Right hindlimb (tissue), 1 donor: ENCODE results near the gene NOP10.

ENCODE experiments used
- DNase-seq: peaks from one replicate; pipeline ENCODE4 v3.0.0-alpha.2; 2018

NOP10 gene

GRCh38 chr15:34330279-34330678, 12.7 kb downstream of the NOP10 start:
- DNase-seq = no peak

DNA sequence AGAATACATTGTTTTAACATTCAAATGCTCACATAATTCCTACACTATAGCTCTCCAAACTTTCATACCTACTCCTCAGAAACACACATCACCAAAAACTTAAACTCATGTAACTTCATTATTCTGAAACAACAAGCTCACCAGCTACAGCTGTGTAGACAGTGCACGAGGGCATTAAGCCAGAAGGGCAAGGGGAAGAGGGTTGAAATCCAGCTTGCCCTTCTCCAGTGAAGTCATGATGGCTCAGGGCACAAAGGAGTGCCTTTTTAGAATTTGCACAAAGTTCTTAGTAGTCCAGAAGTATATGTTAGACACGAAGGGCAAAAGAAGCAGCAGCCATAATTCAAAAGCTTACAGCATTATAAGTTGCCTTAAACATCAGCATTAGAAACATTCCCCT, 13.9 kb downstream of the NOP10 start:
- no peak for DNase-seq

- no peak for DNase-seq
These were observed 15.0 kb downstream of the NOP10 start for GRCh38 chr15:34327906-34328305.

DNA sequence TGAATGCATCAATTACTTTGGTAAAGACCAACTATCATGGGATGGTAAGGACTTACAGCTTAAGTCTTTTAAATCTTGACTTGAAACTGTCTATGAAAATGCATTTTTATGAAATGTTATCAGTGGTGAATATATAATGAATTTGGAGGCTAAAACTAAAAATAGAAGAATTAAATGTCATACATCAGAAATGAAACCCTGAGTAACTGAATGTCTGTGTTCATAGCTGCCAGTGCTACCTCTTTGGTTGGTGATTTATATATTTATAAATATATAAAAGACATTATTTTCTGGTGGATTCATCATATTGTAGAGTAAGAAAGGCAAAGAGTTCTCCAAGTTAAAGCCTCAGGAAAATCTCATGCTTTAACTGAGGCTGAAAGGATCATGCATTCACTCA, 17.6 kb downstream of the NOP10 start:
- no peak for DNase-seq

DNA sequence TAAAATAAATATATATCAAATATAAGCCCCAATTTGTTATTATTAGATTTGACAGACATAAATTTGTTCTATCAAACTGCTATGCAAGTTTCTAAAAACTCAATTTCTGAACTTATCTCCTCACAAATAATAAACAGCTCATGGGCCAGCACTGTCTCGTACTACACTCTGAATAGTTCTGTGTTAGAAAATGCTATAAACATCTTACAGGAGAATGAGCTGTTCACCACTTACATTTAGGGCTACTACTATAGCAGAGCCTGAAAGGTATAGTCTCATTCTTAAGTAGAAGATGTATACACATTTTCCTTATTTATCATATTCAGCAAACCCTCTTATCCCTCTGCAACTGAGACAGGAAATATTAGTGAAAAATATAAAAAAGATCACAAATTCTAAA, 18.0 kb downstream of the NOP10 start:
- DNase-seq = no peak

DNA sequence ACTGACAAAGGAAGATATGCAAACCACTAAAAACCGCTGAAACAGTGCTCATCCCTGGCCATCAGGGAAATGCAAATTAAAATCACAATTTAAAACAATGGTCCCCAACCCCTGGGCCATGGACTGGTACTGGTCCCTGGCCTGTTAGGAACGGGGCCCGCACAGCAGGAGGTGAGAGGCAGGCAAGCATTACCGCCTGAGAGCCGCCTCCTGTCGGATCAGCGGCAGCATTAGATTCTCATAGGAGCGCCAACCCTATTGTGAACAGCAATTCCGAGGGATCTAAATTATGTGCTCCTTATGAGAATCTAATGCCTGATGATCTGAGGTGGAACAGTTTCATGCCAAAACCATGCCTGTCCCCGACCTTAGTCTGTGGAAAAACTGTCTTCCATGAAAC, 19.7 kb downstream of the NOP10 start:
- DNase-seq = no peak

DNA sequence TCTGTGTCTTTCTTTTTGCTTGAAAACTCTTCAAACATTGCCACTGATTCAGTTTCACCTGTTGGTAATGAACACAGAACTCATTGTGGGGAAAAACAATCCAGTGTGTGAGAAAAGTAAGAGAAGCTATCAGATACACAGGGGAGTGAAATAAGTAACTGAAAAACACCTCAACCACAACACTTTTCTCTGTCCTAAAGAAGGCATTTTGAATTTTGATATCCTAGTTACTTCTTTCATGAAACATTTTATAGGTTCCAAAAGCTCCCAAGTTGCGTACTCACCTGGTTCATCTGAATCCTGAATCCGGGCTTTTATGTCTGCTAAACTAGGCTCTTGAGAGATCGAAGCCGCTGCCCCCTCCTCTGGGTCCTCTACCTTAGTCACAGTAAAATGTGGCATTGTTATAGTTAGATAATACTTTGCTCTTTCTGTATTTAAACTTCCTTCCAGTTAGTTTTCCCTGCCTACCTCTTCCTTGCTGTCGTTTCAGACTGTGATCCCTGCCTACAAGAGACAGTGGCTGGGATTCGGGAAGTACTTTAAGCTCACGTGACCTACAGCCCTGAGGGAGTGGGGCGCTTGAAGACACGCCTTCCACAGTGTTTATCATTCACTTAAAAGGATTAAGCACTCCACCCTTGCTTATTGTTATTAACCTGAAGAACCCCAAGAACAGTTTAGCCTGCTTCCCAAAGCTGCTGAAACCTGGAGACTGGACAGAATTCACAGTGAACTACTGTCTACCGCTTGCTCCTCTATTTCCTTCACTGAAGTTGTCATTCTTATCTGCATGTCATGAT, 24.5 kb downstream of the NOP10 start:
- peak; percentile 29 for DNase-seq

DNA sequence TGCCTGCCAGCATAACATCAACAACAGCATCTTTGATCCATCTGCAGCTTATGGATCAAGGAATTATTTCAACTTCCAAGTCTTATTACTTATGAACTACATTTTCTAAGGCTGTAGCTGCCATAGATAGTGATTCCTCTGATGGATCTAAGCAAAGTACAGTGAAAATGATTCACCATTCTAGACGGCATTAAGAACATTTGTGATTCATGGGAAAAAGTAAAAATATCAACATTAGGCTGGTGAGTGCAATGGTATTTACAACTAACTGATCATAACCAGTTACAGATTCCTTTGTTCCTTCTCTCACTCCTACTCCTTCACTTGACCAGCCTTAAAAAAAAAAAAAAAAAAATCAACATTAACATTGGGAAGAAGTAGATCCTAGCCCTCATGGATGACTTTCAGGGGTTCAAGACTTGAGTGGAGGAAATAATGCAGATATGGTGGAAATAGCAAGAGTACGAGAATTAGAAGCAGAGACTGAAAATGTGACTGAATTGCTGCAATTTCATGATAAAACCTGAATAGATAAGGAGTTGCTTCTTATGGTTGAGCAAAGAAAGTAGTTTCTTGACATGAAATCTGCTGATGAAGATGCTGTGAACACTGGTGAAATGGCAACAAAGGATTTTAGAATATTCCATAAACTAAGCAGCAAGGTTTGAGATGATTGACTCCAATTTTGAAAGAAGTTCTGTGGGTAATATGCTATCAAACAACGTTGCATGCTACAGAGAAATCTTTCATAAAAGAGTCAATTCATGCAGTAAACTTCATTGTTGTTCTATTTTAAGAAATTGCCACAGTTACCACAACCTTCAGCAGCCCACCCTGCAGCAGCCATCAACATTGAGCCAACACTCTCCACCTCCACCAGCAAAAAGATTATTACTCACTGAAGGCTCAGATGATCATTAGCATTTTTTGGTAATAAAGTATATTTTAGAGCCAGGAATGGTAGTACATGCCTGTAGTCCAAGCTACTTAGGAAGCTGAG, 28.1 kb downstream of the NOP10 start:
- DNase-seq = no peak

GRCh38 chr15:34311563-34311962, 31.4 kb downstream of the NOP10 start:
- no peak for DNase-seq

GRCh38 chr15:34304613-34305012, 38.3 kb downstream of the NOP10 start:
- DNase-seq = no peak

GRCh38 chr15:34301058-34301457, 41.9 kb downstream of the NOP10 start:
- DNase-seq = no peak

DNA sequence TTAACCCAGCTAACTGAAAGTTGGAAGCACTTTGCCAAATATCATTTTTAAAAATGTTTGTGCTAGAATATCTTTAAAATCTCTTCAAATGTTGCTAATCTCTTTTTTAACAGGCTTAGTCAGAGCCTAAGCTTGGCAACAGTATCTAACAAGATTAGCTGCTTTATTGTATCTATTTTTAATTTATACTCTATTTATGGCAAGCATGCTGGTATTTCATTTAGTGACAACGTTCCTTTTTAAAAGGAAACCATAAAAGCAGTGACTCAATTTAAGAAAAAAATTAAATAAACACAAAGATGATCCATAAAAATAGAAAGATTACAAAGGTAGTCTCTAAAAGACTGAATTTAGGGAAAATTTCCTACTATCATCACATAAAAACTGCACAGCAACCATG, 45.9 kb downstream of the NOP10 start:
- DNase-seq = no peak

DNA sequence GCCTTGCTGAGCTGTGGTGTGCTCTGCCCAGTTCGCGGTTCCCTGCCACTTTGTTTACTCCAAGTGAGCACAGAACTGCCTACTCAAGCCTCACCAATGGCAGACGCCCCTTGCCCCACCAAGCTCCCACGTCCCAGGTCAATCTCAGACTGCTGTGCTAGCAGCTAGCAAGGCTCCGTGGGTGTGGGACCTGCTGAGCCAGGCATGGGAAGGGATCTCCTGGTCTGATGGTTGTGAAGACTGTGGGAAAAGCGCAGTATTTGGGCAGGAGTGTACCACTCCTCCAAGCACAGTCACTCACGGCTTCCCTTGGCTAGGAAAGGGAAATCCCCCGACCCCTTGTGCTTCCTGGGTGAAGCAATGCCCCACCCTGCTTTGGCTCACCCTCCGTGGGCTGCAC, 50.3 kb downstream of the NOP10 start:
- no peak for DNase-seq
